Cerebellar nuclear complex (tissue), 1 donor: ENCODE measurements around the gene SUGCT.

ENCODE experiments used
- DNase-seq, 2 experiments: peaks; one replicate each; lab custom pipeline; 2025; lab: John Stamatoyannopoulos, UW

SUGCT gene

DNA sequence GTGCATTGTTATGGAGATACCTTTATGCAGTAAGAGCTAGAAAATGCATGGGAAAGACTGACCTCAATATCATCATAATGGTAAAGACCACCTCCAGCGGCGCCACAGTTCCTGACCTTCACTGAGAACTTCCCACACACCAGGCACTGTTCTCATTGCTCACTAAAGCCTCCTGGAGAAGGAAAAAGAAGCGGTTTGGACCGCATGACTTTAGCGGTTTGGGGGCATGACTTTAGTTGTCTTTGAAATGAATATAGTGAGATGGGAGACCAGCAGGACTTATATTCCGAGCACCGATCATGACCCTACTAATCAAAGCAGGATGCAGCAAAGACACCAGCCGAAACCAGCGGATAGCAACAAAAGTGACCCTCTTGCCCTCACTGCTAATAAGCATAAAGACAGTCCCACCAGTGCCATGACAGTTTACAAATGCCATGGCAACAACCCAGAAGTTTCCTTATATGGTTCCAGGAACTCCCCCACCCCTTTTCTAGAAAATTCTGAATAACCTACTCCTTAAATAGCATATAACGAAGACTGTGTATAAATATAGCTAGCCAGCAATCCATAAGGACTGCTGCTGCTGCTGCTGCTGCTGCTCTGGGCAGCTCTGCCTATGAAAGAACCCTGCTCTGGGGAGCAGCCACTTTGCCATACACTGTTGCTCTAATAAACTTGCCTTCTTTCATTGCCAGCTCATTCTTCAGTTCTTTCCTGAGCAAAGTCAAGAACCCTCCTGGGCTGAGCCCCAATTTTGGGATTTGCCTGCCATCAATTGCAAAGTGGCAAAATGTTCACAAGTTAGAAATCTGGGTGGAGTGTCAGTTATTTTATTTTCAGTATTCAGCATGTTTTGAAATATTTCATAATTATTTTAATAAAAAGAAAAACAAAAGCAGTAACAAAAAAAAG lies 694.1 kb downstream of the SUGCT start:
- no peak for DNase-seq

DNA sequence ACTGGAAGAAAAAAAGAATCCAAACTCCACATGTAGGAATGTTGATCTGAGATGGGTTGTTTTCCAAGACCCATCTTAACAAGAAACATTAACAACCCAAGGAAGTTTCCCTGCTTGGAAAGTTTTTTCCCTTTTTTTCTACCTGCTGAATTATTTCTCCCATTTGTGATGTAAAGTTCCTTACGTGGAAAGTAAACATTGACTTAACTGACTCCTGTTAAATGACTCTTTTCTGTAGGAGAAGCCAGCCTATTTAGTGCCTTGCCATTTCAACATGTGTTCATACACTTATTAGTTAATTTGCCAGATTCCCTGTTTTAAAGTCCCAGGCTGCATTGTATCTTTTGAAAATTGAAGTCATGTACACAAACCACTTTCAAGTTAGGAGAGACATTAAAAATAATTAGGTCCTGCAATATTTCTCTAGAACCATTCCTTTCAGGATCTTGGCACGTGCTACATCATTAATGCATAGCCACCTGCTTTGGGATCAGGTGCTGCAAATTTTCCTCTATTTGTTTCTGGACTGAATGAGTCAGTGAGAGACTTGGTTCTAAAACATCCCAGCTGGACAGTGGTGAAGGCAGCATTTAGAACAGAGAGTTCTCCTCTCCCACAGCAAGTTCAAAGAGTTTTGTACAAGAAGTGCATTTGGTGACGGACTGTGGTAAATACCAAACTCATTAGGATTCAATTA lies 698.5 kb downstream of the SUGCT start:
- no peak for DNase-seq

DNA sequence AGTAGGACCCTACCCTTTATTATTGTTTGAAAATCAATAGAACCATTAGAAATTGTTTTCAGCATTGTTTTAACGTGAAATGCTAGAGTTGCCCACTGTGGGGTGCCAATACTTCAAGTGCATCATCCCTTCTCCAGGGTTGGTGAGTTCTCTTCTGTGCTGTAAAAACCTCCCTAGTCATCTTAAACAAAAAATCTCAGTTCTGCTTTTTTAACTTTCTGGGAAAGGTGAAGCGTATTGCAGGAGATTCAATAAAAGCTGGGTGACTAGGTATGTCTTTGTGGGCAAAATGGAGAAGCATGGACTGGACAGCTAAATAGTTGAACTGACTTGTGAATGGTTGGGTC lies 699.1 kb downstream of the SUGCT start:
- DNase-seq = no peak

DNA sequence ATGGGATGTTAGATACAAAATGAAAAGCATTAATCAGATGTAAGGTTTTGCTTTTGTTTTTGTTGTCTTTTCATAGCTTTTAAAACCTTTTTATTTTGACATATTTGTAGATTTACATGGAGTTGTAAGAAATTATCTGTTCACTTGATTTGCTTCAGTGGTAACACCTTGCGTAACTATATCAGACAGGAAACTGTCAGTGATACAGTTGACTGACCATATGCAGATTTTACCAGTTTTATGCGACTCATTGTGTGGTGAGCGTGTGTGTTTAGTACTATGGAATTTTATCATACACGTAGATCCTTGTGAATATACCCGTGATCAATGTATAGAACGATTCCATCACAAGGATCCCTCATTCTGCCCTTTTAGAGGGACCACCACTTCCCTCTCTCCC lies 701.4 kb downstream of the SUGCT start:
- DNase-seq = no peak

DNA sequence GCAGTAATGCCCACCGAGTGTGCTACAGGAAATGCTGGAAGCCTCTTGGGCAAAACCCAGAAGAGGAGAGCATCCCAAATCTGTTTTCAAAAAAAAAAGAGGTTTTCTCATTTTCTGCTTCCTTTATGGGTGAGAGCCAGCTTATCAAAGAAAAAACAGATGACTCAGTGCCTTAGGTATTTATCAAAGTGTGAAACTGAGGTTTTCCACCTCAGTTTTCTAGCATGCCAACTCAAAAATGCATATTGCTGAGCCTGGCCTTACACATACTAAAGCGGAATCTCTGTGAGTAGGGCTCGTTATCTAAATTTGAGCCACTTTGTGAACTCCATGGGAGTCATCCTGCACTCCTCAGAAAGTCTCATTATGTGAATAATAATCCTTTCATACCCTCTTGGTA lies 705.1 kb downstream of the SUGCT start:
- DNase-seq = no peak

DNA sequence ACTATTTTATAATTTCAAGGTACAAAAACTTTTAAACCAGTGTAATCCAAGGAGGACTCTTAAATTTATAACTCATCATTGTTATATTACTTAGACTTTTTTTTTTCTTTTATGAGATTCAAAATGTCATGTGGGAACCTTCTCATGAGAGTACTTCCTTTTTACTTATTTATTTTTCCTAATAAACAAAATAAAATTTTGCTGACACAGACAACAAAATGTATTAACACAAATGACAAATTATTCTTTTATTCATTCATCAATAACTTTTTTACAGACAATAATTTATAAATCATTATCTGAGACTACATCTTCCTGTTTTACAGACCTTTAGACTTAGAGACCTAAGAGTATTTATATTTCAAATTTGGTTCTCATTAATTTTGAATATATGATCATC lies 706.2 kb downstream of the SUGCT start:
- no peak for DNase-seq

DNA sequence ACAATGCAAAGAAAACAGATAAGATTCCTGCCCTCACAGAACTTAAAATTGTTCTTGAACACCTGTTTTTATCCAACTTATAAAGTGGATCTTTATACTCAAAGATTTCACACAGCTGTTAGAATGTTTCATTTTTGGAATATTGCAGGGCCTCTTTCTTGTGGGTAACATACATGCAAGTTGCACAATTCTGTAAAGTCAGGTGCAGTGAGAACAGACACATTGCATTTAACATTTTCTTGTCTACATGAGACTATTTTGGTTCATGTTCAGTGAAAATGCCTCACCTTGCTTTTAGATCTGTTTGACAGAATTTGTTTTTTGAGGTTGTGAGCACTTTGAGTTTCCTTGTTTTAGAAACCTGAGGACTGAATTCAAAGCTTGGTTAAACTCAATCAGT lies 707.8 kb downstream of the SUGCT start:
- no peak for DNase-seq

DNA sequence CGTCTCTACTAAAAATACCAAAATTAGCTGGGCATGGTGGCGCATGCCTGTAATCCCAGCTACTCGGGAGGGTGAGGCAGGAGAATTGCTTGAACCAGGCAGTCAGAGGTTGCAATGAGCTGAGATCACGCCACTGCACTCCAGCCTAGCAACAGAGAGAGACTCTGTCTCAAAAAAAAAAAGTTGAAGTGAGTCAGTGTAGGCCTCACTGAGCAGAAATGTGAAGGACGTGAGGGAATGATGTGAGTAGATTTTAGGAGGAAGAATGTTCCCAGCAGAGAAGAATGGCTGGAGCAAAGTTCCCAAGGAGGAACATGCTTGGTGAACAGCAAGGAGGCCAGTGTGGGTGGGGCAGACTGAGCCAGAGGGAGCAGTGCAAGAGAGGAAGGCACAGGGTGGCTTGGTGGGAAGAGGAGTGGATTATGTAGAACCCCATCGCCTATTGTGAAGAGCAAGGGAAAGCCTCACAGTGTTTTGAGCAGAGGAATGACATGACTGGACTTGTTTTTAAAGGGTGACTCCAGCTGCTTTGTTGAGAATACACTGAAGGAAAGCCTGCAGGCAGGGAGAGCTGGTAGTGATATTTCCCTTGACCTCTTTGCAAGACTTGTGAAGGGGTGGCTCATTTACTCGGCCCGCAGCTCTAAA lies 708.7 kb downstream of the SUGCT start:
- no peak for DNase-seq

DNA sequence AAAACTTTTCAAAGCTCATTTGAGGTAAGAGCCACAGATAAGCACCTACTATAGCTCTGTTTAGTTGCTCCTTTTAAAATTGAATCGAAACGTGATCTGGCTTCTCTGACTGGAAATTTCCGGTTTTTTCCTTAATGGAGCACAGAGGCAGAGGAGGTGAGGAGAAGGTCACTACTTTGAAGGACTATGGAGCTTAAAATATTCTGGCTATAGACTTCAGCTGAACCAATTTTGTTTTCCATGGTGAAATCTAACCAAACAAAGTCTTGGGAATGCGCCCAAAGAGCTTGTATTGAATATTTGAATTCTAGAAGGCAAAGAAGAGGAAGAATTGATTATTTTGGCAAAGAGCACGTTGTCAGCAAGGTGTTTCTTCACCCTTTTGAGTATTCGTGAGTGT lies 711.1 kb downstream of the SUGCT start:
- no peak for DNase-seq

DNA sequence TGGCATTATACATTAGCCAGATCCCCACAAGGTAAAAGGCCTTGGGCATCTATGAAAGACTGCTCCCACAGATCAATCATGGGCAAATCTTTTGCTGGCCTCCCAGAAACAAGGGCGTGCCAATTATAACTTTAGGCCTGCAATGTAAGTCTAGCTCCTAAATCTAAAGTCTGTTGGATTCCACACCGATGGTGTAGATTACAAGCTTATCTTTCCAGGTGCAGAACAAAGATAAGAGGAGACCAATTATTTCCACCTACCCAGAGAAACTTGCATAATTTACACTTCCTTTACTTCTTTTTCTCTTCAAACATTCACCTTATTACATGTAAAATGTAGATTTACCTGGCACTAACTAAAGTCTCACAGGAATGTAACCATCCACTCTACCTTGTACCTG lies 713.1 kb downstream of the SUGCT start:
- DNase-seq = no peak

DNA sequence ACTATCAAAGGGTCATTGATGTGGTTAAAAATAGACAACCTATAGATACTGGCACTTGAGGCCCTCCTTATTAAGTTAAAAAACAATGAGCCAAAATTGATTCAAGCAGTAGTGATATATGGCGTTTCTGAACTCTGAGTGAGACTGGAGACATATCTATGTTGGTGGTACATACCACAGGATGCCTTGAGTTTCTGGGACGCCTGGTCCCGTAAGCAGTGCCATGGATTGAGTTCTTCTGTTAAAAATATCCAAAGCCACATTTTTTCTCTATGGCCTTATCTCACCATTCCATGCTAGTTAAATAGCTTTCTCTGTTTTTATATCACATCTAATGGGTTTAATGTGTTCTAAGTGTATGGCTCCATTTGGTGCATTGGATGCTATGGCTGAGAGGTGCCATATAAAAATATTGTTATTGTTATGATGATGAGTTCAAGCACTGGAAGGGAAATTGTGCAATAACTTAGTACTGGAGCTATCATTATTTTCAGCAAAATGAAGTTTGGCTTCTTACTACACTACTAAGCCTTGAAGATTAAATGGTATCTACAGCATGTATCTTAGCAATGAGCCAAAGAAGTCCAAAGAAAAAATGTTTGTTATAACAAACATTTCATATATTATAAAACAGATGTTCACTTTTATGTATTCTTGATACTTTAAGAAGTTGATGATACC lies 713.9 kb downstream of the SUGCT start:
- no peak for DNase-seq

DNA sequence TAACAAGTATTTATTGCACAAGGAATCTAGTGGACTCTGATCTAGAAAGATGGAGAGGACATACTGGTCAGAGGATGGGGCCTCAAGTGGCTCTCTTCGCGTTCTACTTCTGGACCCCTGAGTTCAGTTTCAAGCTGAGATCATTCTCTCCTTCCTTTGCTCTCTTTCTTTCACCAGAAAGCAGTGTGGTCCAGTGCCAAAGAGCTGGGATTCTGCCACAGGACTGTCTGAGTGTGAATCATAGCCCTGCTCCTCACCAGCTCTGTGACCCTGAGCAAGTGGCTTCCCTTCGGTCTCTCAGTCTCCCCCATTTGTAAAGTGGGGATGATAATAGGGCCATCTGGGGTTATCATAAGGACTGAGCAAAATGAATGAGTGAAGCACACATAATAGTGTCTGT lies 715.2 kb downstream of the SUGCT start:
- no peak for DNase-seq

DNA sequence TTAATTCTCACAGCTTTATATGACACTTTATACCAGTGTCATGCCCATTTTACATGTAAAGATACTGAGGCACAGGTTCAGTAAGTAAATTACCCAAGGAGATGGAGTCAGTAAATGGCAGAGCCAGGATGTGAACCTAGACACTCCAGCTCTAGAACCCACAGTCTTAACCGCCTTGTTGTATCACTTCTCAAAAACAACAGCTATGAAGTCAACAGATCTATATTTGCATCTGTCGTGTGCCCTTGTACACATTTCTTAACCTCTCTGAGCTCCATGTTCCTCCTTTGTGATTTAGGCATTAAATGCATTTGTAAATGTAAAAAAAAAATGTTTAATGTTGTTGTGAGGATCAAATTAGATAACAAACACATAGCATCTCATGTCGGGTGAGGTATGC lies 716.2 kb downstream of the SUGCT start:
- no peak for DNase-seq

DNA sequence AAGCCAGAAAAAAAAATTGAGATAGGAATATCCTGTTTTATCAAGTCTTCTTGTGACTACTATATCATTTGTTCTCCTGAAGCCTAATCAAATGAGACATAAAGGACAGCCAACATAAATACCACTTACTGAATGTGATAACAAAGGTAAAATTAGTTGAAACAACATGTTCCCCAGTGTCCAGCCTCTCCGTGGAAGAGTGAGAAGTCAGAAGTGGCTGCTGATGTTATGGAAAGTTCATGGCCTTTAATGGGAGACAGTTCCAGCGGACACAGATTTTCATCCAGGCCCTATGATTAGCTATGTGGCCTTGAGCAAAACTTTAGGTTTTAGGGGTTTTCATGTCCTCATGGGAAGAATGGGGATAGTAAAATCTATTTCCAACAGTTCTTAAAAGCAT lies 724.3 kb downstream of the SUGCT start:
- no peak for DNase-seq

DNA sequence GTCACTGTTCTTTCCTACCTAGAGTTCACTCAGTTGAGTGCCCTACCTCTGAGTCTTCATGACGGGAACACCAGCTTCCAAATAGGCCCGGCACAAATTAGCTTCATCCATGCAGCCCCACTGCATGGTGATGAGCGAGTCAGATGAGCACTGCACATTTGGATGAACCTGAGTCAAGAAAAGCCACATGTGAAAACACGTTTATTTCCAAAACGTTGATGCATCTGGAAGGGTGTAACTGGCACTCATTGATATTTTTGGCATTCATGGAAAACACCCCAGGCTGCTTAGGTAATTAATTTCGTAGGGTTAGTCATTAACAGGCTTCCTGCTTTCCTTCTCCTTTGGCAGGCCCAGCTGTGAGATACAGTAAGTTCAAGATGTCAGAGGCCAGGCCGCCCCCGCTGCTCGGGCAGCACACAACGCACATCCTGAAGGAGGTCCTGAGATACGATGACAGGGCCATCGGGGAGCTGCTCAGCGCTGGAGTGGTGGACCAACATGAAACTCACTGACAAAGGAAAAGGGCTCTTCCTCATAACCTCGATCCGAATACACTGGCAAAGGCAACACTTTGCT lies 725.2 kb downstream of the SUGCT start:
- DNase-seq = no peak

DNA sequence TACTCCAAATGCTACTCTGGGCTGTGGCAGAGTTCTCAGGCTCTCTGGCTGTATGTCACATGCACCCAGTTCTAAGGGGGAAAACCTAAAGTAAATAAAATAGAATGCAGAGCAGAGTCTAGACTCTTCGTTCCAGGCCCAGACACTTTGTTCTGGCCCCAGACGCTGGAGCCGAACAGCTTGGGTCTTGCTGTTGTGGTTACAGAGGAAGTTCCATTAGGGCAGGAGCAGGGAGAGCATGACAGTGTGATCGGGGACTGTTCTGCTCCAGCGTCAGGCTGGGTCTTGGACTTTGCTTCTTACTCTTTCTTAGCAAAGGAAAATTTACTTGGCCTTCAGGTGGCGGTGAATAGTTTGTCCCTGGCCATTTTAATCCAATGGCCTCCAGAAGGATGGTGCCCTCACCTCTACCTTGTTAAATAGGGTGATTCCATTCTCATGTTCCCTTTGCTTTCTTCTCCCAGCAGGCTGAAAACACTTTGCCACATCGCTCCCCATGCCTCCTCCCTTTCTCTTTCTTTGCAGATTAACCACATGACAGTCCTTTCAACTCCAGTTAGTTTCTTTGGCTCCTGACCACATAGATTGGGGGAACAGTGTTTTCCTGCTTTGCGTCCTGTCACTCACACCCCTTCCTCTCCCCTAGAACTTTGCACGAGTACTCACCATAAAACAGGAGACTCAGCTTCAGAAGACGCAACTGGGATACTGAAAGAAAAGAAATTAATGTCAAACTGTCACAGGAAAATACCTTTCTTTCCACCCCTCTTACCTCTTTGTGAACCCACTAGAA lies 730.8 kb downstream of the SUGCT start:
- DNase-seq = no peak

DNA sequence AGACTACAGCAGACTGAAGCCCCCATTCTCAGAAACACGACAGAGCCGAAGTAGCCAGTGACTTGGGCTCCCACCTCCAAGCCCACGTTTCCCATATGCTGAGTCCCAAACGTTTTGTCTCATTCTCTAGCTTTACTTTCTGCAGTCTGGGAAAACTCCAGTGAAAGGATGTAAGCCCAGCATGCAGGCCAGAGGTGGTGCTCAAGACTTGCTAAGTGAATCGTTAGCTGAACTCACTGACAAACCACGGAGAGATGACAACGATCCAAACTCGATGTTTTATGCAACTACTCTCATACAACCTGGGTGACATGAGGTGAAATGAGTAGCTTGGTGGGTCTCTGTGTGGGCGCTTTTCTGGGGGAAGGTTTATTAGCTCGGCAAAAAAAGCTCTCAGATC lies 731.8 kb downstream of the SUGCT start:
- no peak for DNase-seq

DNA sequence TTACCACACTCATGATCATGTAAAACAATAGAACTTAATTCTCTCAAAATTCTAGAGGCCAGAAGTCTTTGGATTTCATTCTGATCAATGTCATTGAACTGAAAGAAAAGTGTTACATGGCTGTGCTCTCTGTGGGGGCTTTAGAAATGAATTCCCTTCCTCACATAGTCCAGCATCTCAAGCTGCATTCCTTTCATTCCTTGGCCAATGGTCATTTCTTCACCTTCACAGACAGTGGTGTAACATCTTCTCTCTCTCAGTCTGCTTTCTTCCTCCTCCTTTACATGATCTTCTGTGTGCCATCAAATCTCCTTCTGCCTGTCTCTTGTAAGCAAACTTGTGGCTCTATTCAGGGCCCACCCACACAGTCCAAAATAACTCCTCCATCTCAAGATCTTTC lies 735.3 kb downstream of the SUGCT start:
- no peak for DNase-seq

DNA sequence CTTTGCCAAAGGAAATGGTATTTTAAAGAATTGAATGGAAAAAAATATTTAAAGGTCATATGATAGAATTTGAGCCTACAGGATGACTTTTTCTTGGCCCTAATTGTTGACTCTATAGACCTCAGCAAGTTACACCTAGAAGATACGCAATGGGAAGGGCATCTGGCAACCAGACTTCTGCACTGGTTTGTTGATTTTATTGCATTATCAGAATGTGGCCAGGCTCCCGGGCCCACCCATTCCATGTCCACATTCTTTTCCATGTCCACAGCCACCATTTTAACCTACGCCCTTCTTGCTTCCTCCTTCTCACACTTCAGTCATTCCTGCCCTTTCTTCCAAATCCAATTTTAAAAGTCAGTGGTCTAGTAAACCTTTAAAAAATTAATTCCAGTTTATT lies 738.4 kb downstream of the SUGCT start:
- DNase-seq = no peak

DNA sequence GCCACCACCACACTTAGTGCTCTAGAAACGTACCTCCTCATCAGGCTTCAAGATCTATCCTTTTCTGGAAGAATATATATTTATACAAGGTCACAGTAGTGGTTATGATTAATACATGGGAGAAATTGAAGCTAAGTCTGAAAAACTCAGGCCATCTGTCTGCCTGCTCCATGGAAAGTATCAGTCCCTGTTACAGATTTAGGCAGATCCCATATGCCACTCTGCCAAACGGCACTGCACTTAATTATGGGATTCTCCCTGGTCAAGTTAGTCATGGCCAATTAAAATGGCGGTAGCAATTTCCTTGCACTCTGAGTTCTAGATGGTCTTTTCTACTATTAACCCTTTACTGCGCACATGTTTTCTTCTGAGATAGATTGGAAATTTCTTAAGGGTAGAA lies 740.0 kb downstream of the SUGCT start:
- DNase-seq = no peak

DNA sequence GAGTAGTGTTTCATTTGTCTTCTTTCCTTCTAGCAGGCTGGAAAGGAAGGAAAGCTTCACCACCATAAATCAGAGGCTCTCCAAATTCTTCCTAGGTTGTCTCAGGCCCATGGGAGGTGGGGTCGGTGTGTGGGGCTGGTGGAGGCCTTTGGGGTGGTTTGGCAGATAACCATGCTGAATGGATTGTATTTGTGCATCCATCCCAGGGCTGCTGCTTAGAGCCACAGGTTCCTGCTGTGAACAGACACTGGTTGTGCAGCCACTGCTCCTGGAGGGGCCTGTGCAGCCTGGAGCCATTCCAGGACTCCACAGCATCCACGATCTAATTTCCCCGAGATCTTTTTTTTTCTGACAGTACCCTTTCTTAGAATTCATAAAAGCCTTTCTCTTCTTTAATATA lies 741.8 kb downstream of the SUGCT start:
- DNase-seq = no peak
